DLD1 (cell line): ENCODE measurements around the gene SNX6.
"Not testable (repeated sequence)": the region's sequence is repeated elsewhere in the genome, so short reads cannot be mapped to it uniquely, and the experiment has no call there.

Experiments used
- in situ Hi-C: cut with HindIII; loops from 2 replicates; pipeline ENCODE4 v1.10.0; 2017; ENCODE audit warnings: low sequenced_read_pairs

The SNX6 gene

GRCh38 chr14:34640826-34641225, 10.9 kb upstream of the SNX6 start:
- in situ Hi-C loops = no loop called here

DNA sequence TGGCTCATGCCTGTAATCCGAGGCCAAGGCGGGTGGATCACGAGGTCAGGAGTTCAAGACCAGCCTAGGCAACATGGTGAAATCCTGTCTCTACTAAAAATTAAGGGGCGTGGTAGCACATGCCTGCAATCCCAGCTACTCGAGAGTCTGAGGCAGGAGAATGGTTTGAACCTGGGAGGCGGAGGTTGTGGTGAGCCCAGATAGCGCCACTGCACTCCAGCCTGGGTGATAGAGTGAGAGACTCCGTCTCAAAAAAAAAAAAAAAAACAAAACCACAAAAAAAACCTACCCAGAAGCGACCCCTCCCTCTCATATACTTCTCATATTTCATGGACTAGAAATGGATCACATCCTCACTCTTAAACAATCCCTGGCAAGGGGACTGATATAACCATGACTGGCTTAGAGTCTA, 4.4 kb upstream of the SNX6 start:
- in situ Hi-C loops = not testable (repeated sequence)

- in situ Hi-C loops = no loop called here
Observed at GRCh38 chr14:34633742-34634141, 3.8 kb upstream of the SNX6 start.

DNA sequence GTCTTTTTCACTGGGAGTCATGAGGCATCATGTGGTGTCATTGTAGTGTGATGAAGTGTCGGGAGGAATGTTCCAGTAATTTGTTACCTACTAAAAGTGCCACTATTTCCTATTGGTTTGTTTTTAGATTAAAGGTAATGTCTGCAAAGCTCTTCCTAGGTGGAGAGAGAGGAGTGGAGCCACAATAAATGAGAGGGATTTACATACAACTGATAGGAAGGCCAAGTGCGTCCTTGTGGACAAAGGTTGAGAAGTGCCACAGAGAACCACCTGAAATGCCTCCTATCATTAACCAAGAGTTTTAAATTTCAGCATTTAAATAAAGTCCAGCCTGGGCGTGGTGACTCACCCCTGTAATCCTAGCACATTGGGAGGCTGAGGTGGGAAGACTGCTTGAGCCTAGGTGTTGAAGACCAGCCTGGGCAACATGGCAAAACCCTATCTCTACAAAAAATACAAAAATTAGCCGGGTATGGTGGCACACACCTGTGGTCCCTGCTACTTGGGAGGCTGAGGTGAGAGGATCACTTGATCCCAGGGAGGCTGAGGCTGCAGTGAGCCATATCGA, 2.5 kb upstream of the SNX6 start:
- in situ Hi-C loops = no loop called here

DNA sequence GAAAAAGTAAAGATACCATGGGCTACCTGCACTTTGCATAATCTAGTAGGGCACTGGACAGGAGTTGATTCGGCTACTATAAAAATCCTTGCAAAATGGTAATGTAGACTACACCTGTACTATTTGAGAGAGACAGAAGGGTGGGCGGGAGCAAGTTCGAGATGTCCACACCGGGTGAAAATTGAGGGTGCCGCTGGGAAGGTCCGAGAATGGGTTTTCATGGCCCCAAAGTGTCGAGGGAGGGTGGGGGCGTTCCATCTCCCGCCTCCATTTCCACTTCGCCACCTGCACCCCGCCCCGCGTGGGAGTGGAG, 648 bp downstream of the SNX6 start:
- in situ Hi-C loops = no loop called here

GRCh38 chr14:34628681-34629135, 1.2 kb downstream of the SNX6 start:
- in situ Hi-C loops = no loop called here

DNA sequence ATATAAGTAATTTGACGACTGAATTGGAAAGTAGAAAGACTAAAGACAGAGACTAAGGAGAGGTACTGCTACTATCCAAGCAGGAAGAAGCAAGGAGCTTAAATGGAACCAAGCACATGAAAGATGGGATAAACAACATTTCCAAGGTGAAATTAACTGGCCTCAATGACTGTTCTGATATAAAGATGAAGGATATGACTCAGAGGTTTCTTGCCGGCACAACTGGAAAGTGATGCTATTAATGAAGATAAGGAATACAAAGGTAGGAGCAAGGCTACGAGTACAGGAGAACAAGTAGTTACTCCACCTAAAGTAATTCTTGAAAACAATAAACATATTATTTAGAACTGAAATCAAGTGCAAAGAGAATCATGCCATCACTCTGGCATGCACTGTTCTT, 6.4 kb downstream of the SNX6 start:
- in situ Hi-C loops = no loop called here

DNA sequence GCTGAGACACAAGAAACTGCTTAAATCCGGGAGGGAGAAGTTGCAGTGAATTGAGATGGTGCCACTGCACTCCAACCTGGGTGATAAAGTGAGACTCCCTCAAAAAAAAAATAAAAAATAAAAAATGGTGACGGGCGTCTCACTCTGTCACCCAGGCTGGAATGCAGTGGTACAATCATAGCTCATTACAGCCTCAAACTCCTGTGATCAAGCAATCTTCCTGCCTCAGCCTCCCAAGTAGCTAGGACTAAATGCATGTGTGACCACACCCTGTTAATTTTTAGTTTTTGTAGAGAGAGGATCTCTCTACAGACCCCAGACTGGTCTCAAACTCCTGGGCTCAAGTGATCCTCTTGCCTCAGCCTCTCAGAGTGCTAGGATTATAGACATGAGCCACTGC, 9.1 kb downstream of the SNX6 start:
- in situ Hi-C loops = no loop called here

DNA sequence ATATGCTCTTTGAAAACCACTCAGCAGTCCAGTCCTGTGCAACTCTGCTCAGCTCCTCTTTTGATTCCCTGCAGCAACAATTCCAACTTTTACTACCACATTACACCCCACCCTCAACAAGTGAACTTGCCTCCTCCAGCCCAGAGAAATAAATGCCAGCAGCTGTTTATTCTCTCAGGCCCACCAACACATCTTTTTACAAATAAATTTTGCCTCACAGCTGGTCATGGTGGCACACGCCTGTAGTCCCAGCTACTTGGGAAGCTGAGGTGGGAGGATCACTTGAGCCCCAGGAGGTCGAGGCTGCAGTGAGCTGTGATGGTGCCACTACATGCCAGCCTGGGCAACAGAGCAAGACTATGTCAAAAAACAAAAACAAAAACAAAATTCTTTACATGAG, 9.8 kb downstream of the SNX6 start:
- in situ Hi-C loops = no loop called here

DNA sequence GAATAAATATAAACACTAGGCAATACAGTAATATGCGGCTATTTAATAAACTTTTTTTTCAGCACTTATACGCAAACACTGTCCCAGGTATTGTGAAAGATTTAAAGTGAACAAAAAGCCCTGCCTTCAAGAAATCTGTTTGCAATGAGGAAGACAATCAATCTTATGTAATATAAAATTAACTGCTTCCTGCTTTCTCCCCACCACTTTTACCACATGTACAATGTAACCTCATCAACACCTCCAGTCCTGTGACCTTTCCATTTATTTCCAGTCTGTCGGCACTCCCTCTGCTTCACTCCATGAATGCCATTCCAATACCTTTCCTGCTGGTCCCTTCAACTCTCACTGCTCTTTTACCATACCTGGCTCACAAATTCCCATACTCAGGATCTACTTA, 10.5 kb downstream of the SNX6 start:
- in situ Hi-C loops = no loop called here

DNA sequence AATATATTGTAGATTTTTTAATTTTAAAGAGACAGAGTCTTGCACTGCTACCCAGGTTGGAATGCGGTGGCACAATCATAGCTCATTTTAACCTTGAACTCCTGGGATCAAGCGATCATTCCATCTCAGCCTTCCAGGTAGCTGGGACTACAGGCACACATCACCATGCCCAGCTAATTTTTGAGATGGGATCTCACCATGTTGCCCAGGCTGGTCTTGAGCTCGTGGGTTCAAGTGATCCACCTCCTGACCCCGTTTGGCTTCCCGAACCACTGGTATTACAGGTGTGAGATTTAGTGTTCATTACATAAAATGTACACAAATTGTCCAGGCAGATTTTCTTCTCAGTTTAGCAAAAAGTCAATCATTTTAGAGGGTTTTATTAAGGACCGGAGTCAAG, 13.6 kb downstream of the SNX6 start:
- in situ Hi-C loops = no loop called here

DNA sequence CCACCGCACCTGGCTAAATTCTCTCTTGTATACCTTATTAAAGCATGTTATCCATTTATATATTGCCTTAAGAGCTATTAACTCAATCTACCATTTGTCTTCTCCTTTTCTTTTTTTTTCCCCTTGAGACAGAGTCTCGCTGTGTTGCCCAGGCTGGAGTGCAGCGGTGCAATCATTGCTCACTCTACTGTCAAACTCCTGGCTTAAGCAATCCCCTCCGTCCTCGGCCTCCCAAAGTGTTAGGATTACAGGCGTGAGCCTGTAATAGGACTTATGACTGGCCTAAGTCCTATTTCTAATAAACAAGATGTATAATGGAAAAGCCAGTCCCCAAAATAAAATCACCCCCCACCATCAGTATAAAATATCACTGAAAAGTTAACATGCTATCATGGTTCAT, 14.4 kb downstream of the SNX6 start:
- in situ Hi-C loops = no loop called here

DNA sequence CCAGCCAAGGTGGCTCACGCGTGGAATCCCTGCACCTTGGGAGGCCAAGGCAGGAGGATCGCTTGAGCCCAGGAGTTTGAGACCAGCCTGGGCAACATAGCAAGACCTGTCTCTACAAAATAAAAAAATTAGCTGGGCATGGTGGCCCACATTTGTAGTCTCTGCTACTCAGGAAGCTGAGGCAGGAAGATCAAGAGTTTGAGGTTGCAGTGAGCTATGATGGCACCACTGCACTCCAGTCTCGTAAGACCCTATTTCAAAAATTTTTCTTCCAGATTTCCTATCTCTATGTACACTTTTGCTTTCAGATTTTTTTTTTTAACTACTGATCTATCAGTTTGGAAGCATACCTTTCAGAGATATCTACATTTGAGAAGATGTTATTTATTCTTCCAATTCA, 15.3 kb downstream of the SNX6 start:
- in situ Hi-C loops = no loop called here

GRCh38 chr14:34610101-34610500, 19.8 kb downstream of the SNX6 start:
- in situ Hi-C loops = no loop called here

GRCh38 chr14:34605461-34605860, 24.5 kb downstream of the SNX6 start:
- in situ Hi-C loops = no loop called here

DNA sequence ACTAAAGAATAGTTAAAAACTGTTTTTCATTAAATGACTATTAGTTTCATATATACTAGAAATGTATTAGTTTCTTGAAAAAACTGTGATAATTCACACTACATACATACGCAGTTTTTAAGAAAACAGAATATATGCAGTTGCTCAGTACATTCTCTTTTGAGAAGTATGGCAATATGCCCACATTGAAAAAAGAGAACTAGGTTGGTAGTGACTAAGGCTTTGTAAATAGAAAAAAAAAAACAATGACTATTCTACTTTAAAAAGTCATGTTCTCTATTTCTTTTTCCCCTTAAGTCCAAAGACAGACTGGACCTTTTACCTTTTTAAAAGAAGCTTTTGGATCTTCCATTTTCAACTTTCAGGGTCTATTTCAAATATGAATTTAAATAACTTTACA, 25.0 kb downstream of the SNX6 start:
- in situ Hi-C loops = no loop called here

DNA sequence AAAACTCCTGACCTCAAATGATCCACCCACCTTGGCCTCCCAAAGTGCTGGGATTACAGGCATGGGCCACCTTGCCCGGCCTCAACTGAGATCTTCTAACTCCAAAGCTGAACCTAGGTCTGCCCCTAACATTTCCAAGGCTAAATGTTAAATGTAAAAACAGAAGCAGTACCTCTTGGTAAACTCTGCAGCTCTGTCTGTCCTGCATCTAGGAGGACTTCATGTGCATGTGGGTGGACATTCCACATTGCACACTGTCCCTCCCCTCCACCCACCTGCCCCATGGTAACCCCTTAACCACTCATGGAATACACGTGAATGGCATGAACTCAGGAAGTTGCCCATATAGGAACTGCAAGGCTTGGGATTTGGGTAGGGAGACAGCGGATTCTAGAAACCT, 33.1 kb downstream of the SNX6 start:
- in situ Hi-C loops = no loop called here

DNA sequence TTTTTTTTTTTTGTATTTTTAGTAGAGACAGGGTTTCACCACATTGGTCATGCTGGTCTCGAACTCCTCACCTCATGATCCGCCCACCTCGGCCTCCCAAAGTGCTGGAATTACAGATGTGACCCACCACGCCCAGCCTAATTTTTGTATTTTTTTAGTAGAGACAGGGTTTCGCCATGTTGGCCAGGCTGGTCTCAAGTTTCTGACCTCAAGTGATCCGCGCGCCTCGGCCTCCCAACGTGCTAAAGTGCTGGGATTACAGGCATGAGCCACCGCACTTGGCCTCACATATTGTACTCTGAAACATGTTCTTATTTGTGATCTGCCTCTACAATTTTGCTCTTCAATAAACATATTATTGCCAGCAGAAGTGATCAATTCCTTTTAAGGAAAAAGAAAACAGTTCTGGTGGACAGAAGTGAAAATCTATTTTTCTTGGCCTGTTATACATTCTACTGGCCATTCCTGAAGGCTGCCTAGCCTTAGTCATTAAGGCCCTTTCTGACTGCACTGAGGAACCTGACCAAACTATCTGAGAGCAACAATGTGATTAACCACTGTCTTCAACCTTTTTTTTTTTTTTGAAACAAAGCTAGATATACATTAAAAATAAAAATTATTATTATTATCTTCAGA, 36.1 kb downstream of the SNX6 start:
- in situ Hi-C loops = no loop called here

DNA sequence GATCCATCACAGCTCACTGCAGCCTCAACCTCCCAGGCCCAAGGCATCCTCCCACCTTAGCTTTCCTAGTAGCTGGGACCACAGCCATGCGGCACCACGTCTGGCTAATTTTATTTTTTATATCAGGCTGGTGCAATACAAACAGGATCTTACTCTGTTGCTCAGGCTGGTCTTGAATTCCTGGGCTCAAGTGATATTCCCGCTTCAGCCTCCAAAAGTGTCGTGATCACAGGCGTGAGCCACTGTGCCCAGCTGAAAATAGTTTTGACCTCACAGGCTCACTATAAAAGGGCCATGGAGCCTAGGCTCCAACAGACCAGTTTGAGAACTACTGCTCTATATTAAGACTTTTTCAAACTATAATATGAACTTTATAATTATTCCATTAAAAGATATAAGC, 37.3 kb downstream of the SNX6 start:
- in situ Hi-C loops = no loop called here

- in situ Hi-C loops = no loop called here
Observed at GRCh38 chr14:34583525-34583924, 46.4 kb downstream of the SNX6 start.

- in situ Hi-C loops = no loop called here
Observed at GRCh38 chr14:34582117-34582680, 47.7 kb downstream of the SNX6 start.

DNA sequence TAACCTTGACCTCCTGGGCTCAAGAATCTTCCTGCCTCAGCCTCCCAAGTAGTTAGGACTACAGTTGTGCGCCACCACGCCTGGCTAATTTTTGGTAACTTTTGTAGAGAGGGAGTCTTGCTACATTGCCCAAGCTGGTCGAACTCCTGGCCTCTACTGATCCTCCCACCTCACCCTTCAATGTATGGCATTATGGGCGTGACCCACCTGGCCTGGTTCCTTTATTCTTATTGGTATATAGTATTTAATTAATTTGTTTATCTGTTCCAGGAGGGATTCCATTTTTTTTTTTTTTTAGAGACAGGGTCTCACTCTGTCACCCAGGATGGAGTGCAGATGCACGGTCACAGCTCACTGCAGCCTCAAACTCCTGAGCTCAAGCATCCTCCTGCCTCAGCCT, 49.6 kb downstream of the SNX6 start:
- in situ Hi-C loops = no loop called here

GRCh38 chr14:34571771-34572170, 58.2 kb downstream of the SNX6 start:
- in situ Hi-C loops = no loop called here
